Tibial nerve (tissue), 4 donors: ENCODE measurements around the gene FAM76B. TPM values are rescaled to one million over a fixed set of nuclear protein-coding genes. Genes with fewer than 3 reads are reported as not detected.

Experiments
- DNase-seq, 2 donors: peaks; one replicate each; pipeline ENCODE4 v3.0.0-alpha.2; 2019; ENCODE audit warnings: low spot score in 2 of 2
- H3K27ac ChIP-seq, 4 donors: fragments of 200-600 bp; sonication (generic) in 3 of 4; one replicate each; pipeline ENCODE4 v1.5.1; 2017 to 2019; ENCODE audit warnings: mild to moderate bottlenecking in 1 of 4
- H3K27me3 ChIP-seq, 2 donors: fragments of 200-600 bp; sonication (generic) in 1 of 2; one replicate each; pipeline versions ENCODE4 v1.5.1 to v1.6.0; 2017 to 2019
- H3K36me3 ChIP-seq, 3 donors: fragments of 200-600 bp; sonication (generic); one replicate each; pipeline ENCODE4 v1.5.1; 2018 to 2019
- H3K4me1 ChIP-seq, 4 donors: fragments of 200-600 bp; sonication (generic) in 3 of 4; one replicate each; pipeline ENCODE4 v1.5.1; 2017 to 2019
- H3K4me3 ChIP-seq, 4 donors: fragments of 200-600 bp; sonication (generic) in 3 of 4; one replicate each; pipeline ENCODE4 v1.5.1; 2017 to 2019; ENCODE audit warnings: mild to moderate bottlenecking in 1 of 4, moderate library complexity in 1 of 4
- H3K9me3 ChIP-seq, 4 donors: fragments of 200-600 bp; sonication (generic) in 3 of 4; one replicate each; pipeline ENCODE4 v1.5.1; 2017 to 2019
- CTCF ChIP-seq, 5 experiments: fragments of 200-600 bp in 3 of 5; fragments of 450-650 bp in 2 of 5; sonication (generic) in 3 of 5; IDR thresholded peaks; one replicate each; pipeline ENCODE4 v1.5.1; 2016 to 2019; ENCODE audit warnings: antibody characterized with exemption in 5 of 5, mild to moderate bottlenecking in 3 of 5, moderate library complexity in 2 of 5
- EP300 ChIP-seq, 2 donors: sonication (generic); formaldehyde crosslinking; IDR thresholded peaks; one replicate each; pipeline ENCODE4 v1.6.1; 2017; ENCODE audit warnings: antibody characterized with exemption in 2 of 2, mild to moderate bottlenecking in 1 of 2
- POLR2A ChIP-seq, 2 donors: fragments of 450-650 bp; IDR thresholded peaks; one replicate each; pipeline ENCODE4 v1.6.1; 2017; ENCODE audit warnings: antibody characterized with exemption in 2 of 2, mild to moderate bottlenecking in 2 of 2, moderate library complexity in 2 of 2
- WGBS, 2 donors: methylation state at CpG; one replicate each; pipeline ENCODE4 v1.1.5; 2018; 5-methylcytosine and 5-hydroxymethylcytosine counted together
- total RNA-seq, 4 donors: library from RNA; depleted of rRNA; stranded (reverse); fragments of >200 nt; gene quantifications; one replicate each; pipeline ENCODE4 v1.1.0, GENCODE V29; 2016

Gene FAM76B
- total RNA-seq, 4 donors from 2014 or later: 46.1 to 91.8 (median 54.3) TPM

GRCh38 chr11:95780544-95780943, 9.0 kb downstream of the FAM76B start:
- Histone ChIP-seq H3K4me1 (peaks cover 0 to 34% (median 1%) of the 10 kb centered on the region in 4 donors), H3K9me3 (no peaks in the 10 kb centered on the region), H3K27me3 (no peaks in the 10 kb centered on the region), H3K27ac (no peak overlapping the region), H3K36me3 (peaks cover 0 to 70% (median 0%) of the 10 kb centered on the region in 3 donors), H3K4me3 (no peak overlapping the region)
- no peak for DNase-seq
- WGBS, 2 donors: 80 to 85% methylated on average over 2 of the region's 2 CpGs
- TF ChIP-seq POLR2A (IDR thresholded peaks at IDR 0.05): no peak
- TF ChIP-seq CTCF (IDR thresholded peaks at IDR 0.05): no peak
- TF ChIP-seq EP300 (IDR thresholded peaks at IDR 0.05): no peak

- WGBS, 2 donors: 92 to 96% methylated on average over 3 of the region's 3 CpGs
- Histone ChIP-seq H3K27me3 (no peaks in the 10 kb centered on the region), H3K4me3 (no peak overlapping the region), H3K9me3 (no peaks in the 10 kb centered on the region), H3K27ac (peak overlapping the region in 1 of 4 donors; percentile 84), H3K36me3 (peaks cover 0 to 62% (median 0%) of the 10 kb centered on the region in 3 donors), H3K4me1 (peaks cover 0 to 34% (median 1%) of the 10 kb centered on the region in 4 donors)
- TF ChIP-seq CTCF (IDR thresholded peaks at IDR 0.05) (no peak), EP300 (IDR thresholded peaks at IDR 0.05) (no peak)
- no peak for DNase-seq
Observed at GRCh38 chr11:95778699-95779098, 10.9 kb downstream of the FAM76B start.

- H3K4me3 ChIP-seq: no peak overlapping the region
- no peak for DNase-seq
- H3K9me3 ChIP-seq: no peaks in the 10 kb centered on the region
- peaks cover 0 to 50% (median 0%) of the 10 kb centered on the region in 3 donors for H3K36me3 ChIP-seq
- H3K27ac ChIP-seq: peak overlapping the region; percentile 40 to 84 (median 59)
- no peaks in the 10 kb centered on the region for H3K27me3 ChIP-seq
- peaks cover 0 to 36% (median 1%) of the 10 kb centered on the region in 4 donors for H3K4me1 ChIP-seq
- TF ChIP-seq POLR2A (IDR thresholded peaks at IDR 0.05) (no peak), EP300 (IDR thresholded peaks at IDR 0.05) (no peak), CTCF (IDR thresholded peaks at IDR 0.05) (no peak)
Observed at GRCh38 chr11:95776859-95777258, 12.7 kb downstream of the FAM76B start.

- H3K36me3 ChIP-seq: peaks cover 0 to 15% (median 0%) of the 10 kb centered on the region in 3 donors
- 60 to 72% methylated on average over 2 of the region's 2 CpGs for WGBS, 2 donors
- H3K9me3 ChIP-seq: no peaks in the 10 kb centered on the region
- TF ChIP-seq EP300 (IDR thresholded peaks at IDR 0.05) (no peak), CTCF (IDR thresholded peaks at IDR 0.05) (no peak), POLR2A (IDR thresholded peaks at IDR 0.05) (no peak)
- H3K4me3 ChIP-seq: no peak overlapping the region
- no peak for DNase-seq
- peaks cover 0 to 11% (median 0%) of the 10 kb centered on the region in 4 donors for H3K4me1 ChIP-seq
- no peaks in the 10 kb centered on the region for H3K27me3 ChIP-seq
- no peak overlapping the region for H3K27ac ChIP-seq
Observed at GRCh38 chr11:95768521-95768920, 21.1 kb downstream of the FAM76B start.

- TF ChIP-seq CTCF (IDR thresholded peaks at IDR 0.05) (no peak), EP300 (IDR thresholded peaks at IDR 0.05) (peak in 1 of 2 donors; percentile 37)
- H3K27ac ChIP-seq: peak overlapping the region in 1 of 4 donors; percentile 29
- peaks cover 0 to 11% (median 0%) of the 10 kb centered on the region in 4 donors for H3K4me1 ChIP-seq
- no peak overlapping the region for H3K4me3 ChIP-seq
- no peaks in the 10 kb centered on the region for H3K27me3 ChIP-seq
- WGBS, 2 donors: 80 to 82% methylated on average over 1 of the region's 1 CpG
- H3K36me3 ChIP-seq: peaks cover 0 to 14% (median 0%) of the 10 kb centered on the region in 3 donors
- DNase-seq: no peak
- H3K9me3 ChIP-seq: no peaks in the 10 kb centered on the region
Observed at GRCh38 chr11:95767498-95767897, 22.1 kb downstream of the FAM76B start.
